GM06990 (cell line): ENCODE measurements around the gene MUL1.

Source experiments
- DNase-seq: peaks from one replicate; pipeline ENCODE4 v3.0.0-alpha.2; 2011; ENCODE audit not compliant: insufficient read length; ENCODE audit errors: extremely low read depth
- H3K27me3 ChIP-seq: replicated peaks from 2 replicates; pipeline ENCODE4 v1.6.0; 2011; ENCODE audit warnings: low read length; ENCODE audit not compliant: control insufficient read depth, insufficient read depth
- H3K36me3 ChIP-seq: 2 replicates; pipeline ENCODE4 v1.5.1; 2011; ENCODE audit warnings: low read length; ENCODE audit not compliant: control insufficient read depth, insufficient read depth
- H3K4me3 ChIP-seq: replicated peaks from 2 replicates; pipeline ENCODE4 v1.5.1; 2011; ENCODE audit warnings: low read depth, mild to moderate bottlenecking, control low read depth, low read length
- CTCF ChIP-seq: IDR thresholded peaks from 2 replicates; pipeline ENCODE4 v1.5.1; 2011; ENCODE audit warnings: low read length, control low read depth, mild to moderate bottlenecking, inconsistent platforms; ENCODE audit not compliant: insufficient read depth, poor library complexity, severe bottlenecking

MUL1 gene

GRCh38 chr1:20474333-20474975 lies 33.5 kb downstream of the MUL1 start:
- H3K36me3 ChIP-seq = no peaks in the 10 kb centered on the region
- no peak for TF ChIP-seq CTCF
- H3K4me3 ChIP-seq = no peak overlapping the region
- DNase-seq = no peak
- no peaks in the 10 kb centered on the region; the same call in 1 of the 2 replicates for H3K27me3 ChIP-seq

- TF ChIP-seq CTCF = no peak
- DNase-seq = no peak
- H3K36me3 ChIP-seq = no peaks in the 10 kb centered on the region
- H3K27me3 ChIP-seq = no peaks in the 10 kb centered on the region; the same call in 1 of the 2 replicates
- no peak overlapping the region for H3K4me3 ChIP-seq
Measured at GRCh38 chr1:20473894-20474293, 34.1 kb downstream of the MUL1 start.

GRCh38 chr1:20472860-20473711 lies 34.9 kb downstream of the MUL1 start:
- Histone ChIP-seq H3K4me3 (no peak overlapping the region), H3K36me3 (no peaks in the 10 kb centered on the region), H3K27me3 (peaks cover 2% of the 10 kb centered on the region; the same call in 1 of the 2 replicates)
- no peak for DNase-seq
- TF ChIP-seq CTCF = no peak

GRCh38 chr1:20472121-20472520 lies 35.8 kb downstream of the MUL1 start:
- no peaks in the 10 kb centered on the region for H3K36me3 ChIP-seq
- no peak overlapping the region for H3K4me3 ChIP-seq
- DNase-seq = no peak
- no peak for TF ChIP-seq CTCF
- H3K27me3 ChIP-seq = peaks cover 2% of the 10 kb centered on the region; the same call in 1 of the 2 replicates

GRCh38 chr1:20470194-20470593 lies 37.8 kb downstream of the MUL1 start:
- Histone ChIP-seq H3K36me3 (no peaks in the 10 kb centered on the region), H3K27me3 (peaks cover 2% of the 10 kb centered on the region; the same call in 1 of the 2 replicates), H3K4me3 (no peak overlapping the region)
- no peak for DNase-seq
- no peak for TF ChIP-seq CTCF
